Mucosa of descending colon (tissue), 3 donors: ENCODE measurements around the gene RBMY1D. TPM values are rescaled to one million over a fixed set of nuclear protein-coding genes. Genes with fewer than 3 reads are reported as not detected.
"Not testable (repeated sequence)": the region's sequence is repeated elsewhere in the genome, so short reads cannot be mapped to it uniquely, and the experiment has no call there.

Experiments used
- ATAC-seq: fragments of 200-7000 bp; cut with Tn5 transposase; one replicate; pipeline ENCODE4 v1.9.1; 2020; ENCODE audit warnings: mild to moderate bottlenecking, moderate library complexity
- DNase-seq, 3 donors: peaks; one replicate each; pipeline ENCODE4 v3.0.0-alpha.2; 2020
- H3K36me3 ChIP-seq: fragments of 200-600 bp; one replicate; pipeline ENCODE4 v1.8.0; 2021; ENCODE audit warnings: low read depth, mild to moderate bottlenecking
- H3K4me1 ChIP-seq: fragments of 200-600 bp; one replicate; pipeline ENCODE4 v1.8.0; 2021; ENCODE audit warnings: low read depth, mild to moderate bottlenecking
- H3K4me3 ChIP-seq: fragments of 200-600 bp; one replicate; pipeline ENCODE4 v1.8.0; 2021; ENCODE audit warnings: mild to moderate bottlenecking
- H3K9me3 ChIP-seq: fragments of 200-600 bp; one replicate; pipeline ENCODE4 v1.8.0; 2021; ENCODE audit warnings: mild to moderate bottlenecking
- intact Hi-C, 2 donors: fragments of 100-400 bp; cut with DNase I in 1 of 2; cut with micrococcal nuclease in 1 of 2; formaldehyde crosslinking; loops; one replicate each; pipeline versions ENCODE4 v1.11.0 to v1.11.1; 2022; cut with DNase I, micrococcal nuclease
- long read RNA-seq, 2 donors: library from polyadenylated mRNA; unstranded; transcript quantifications; one replicate each; pipeline ENCODE4 v2.0.0, GENCODE V29; 2019 to 2021
- total RNA-seq, 3 donors: library from RNA; stranded (reverse); fragmentation: NEBNext Ultra II Directional in 2 of 3; extraction: Animal tissue kit (Norgen Biotek cat#: 25700) in 2 of 3; gene quantifications; one replicate each; pipeline versions ENCODE4 v1.2.1 to v1.2.4, GENCODE V29; 2021 to 2023
- TF ChIP-seq, protein P1 (sequence below): fragments of 200-600 bp; IDR thresholded peaks from one replicate; pipeline ENCODE4 v1.8.0; 2022; ENCODE audit warnings: antibody characterized with exemption, mild to moderate bottlenecking
- donor health status: DM: no; HTN: no; CAD: no; lungs with moderate emphysema.
- donor health status: DM: no; HTN: no; CAD: no.
- donor health status: DM: no; HTN: yes; CAD: no.

Gene RBMY1D
- total RNA-seq: not detected
- long read RNA-seq, donor 1: 0 reads
- long read RNA-seq, donor 2: 0 reads

DNA sequence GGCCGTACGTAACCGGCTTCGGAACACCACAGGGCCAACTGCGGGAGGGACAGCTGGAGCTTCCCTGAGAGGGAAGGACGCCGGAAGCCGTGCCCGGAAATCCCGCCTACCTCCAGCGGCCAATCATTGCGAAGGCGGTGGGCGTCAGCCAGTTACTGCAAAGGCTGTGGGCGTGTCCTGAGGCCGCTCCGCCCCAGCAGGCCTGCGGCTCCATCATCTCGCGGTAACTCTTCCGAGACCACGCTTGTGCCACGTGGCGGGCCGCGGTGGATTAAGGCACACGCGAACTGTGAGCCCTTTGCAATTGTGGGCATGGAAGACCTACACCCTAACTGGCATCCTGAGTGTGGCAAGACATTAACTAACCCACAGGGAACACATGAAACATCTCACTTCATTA is at the start of gene RBMY1D:
RBMY1D (minus strand) TSS at position 101 of the 400 bp plus-strand sequence. CDS start 2,013 bp downstream, outside the sequence.
- H3K9me3 ChIP-seq, H3K4me1 ChIP-seq, DNase-seq, H3K36me3 ChIP-seq, H3K4me3 ChIP-seq, intact Hi-C loops, ATAC-seq: not testable (repeated sequence)

DNA sequence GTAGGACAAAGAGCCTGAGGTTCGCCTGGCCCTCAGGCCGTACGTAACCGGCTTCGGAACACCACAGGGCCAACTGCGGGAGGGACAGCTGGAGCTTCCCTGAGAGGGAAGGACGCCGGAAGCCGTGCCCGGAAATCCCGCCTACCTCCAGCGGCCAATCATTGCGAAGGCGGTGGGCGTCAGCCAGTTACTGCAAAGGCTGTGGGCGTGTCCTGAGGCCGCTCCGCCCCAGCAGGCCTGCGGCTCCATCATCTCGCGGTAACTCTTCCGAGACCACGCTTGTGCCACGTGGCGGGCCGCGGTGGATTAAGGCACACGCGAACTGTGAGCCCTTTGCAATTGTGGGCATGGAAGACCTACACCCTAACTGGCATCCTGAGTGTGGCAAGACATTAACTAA is 23.6 kb upstream of the RBMY1D start, which contains the start of gene RBMY1E:
RBMY1E (minus strand) TSS at position 101 of the 400 bp plus-strand sequence. CDS start 1,978 bp downstream, outside the sequence.
- H3K4me1 ChIP-seq, H3K36me3 ChIP-seq, ATAC-seq, DNase-seq, intact Hi-C loops, H3K9me3 ChIP-seq, H3K4me3 ChIP-seq: not testable (repeated sequence)

DNA sequence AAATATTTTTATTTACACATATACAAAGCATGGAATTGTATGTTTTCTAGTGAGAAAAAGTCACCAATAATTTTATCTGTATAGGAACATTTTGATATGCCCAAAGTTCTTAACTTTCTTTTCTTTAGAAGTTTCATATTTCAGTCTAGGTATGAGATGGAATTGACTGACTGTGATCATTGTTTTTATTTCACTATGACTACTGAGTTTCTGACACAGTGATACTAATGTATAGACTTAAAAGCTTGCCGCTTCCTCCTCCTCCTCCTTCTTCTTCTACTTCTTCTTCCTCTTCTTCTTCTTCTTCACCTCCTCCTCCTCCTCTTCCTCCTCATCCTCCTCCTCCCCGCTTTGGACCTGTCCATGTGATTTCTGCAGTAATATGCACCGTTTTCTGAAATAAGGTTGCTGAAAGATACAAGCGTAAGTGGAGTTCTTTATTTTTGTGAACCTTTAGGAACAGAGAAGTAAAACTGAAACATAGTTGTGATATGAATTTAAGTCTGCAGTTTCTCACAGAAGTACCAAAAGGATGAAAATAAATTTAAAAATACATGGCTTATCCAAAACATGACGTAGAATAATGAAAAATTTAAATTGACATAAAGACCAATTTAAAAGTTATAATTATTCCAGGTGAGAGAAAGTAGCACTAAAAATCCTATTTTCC is 24.8 kb downstream of the RBMY1D start:
- not testable (repeated sequence) for H3K4me3 ChIP-seq

DNA sequence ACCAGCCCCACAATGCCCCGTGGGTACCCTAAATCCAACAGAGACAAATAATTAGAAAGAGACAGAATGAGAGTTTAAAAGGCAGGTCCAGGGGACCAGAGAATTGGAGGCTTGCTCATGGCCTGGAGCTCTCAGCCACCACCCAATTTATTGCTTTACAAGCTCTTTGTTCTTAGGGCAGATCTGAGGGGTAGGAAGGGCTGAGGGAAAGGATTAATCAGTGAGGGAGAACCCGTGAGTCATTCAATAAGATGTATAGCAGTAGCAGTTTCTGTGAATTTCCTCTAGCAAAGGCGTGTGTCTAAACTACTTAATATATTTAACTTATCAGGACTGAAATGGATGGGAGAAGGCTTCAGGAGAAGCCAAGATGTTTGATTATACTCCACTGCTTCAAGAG is 48.8 kb downstream of the RBMY1D start:
- no peak for ATAC-seq
- intact Hi-C loops: no loop called here
- DNase-seq: no peak
- H3K4me3 ChIP-seq: no peak overlapping the region
- TF ChIP-seq, protein P1, sequence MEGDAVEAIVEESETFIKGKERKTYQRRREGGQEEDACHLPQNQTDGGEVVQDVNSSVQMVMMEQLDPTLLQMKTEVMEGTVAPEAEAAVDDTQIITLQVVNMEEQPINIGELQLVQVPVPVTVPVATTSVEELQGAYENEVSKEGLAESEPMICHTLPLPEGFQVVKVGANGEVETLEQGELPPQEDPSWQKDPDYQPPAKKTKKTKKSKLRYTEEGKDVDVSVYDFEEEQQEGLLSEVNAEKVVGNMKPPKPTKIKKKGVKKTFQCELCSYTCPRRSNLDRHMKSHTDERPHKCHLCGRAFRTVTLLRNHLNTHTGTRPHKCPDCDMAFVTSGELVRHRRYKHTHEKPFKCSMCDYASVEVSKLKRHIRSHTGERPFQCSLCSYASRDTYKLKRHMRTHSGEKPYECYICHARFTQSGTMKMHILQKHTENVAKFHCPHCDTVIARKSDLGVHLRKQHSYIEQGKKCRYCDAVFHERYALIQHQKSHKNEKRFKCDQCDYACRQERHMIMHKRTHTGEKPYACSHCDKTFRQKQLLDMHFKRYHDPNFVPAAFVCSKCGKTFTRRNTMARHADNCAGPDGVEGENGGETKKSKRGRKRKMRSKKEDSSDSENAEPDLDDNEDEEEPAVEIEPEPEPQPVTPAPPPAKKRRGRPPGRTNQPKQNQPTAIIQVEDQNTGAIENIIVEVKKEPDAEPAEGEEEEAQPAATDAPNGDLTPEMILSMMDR: no peak
- no peaks in the 10 kb centered on the region for H3K4me1 ChIP-seq
- no peaks in the 10 kb centered on the region for H3K36me3 ChIP-seq
- no peaks in the 10 kb centered on the region for H3K9me3 ChIP-seq

More for the DNA sequence above, 24.8 kb downstream of the RBMY1D start:
- H3K36me3 ChIP-seq, ATAC-seq, H3K9me3 ChIP-seq, H3K4me1 ChIP-seq, DNase-seq, intact Hi-C loops: not testable (repeated sequence)

DNA sequence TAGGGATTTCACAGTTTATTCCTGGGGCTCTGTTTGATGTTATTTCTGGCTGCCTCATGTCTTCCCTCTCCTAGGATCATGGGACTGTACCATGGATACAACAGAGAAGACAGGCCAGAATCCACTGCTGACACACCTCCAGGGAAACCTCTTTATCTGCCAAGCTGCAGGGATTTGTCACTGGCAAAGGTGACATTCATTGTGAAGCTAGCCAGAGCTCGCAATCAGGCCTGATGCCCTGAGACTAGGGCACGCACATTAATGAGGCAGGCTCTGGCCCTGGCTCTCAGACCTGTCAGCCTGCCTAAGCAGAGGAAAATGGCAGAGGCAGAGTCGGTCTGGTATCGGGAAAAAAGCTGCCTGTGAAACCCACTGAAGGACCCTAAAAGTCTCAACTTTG is 52.2 kb downstream of the RBMY1D start:
- intact Hi-C loops: no loop called here
- DNase-seq (no peak), ATAC-seq (no peak)
- H3K4me1 ChIP-seq: no peaks in the 10 kb centered on the region
- no peak overlapping the region for H3K4me3 ChIP-seq
- TF ChIP-seq, protein P1: no peak
- no peaks in the 10 kb centered on the region for H3K9me3 ChIP-seq
- H3K36me3 ChIP-seq: no peaks in the 10 kb centered on the region

DNA sequence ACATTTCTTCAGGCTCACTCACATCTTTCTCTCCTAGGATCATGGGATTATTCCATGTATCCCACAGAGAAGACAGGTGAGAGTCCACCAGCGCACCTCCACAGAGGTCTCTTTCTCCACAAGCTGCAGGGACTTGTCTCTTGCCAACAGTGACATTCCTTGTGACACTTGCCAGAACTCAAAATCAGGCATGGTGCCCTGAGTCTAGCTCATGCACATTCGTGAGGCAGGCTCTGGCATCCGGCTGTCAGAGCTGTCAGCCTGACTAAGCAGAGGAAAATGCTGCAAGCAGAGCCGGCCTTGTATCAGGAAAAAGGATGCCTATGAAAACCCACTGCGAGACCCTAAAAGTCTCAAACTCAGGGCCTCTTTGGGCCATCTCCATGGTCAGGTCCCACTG is 54.8 kb downstream of the RBMY1D start:
- Histone ChIP-seq H3K4me1 (no peaks in the 10 kb centered on the region), H3K4me3 (no peak overlapping the region), H3K36me3 (no peaks in the 10 kb centered on the region), H3K9me3 (no peaks in the 10 kb centered on the region)
- ATAC-seq (no peak), DNase-seq (no peak)
- intact Hi-C loops: no loop called here
- TF ChIP-seq, protein P1: no peak

DNA sequence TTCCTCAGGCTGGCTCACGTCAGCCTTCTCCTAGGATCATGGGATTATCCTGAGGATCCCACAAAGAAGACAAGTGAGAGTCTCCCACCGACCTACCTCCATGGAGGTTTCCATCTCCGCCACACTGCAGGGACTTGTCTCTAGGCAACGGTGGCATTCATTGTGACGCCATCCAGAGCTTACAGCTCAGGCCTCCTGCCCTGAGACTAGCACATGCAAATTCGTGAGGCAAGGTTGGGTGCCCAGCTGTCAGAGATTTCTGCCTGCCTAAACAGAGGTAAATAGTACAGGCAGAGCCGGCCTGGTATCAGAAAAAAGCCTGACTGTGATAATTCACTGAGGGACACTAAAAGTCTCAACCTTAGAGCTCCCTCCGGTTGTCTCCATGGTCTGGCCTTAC is 58.0 kb downstream of the RBMY1D start:
- no peaks in the 10 kb centered on the region for H3K36me3 ChIP-seq
- ATAC-seq: no peak
- TF ChIP-seq, protein P1: no peak

More for the DNA sequence above, 58.0 kb downstream of the RBMY1D start:
- H3K4me1 ChIP-seq: no peaks in the 10 kb centered on the region
- no peak overlapping the region for H3K4me3 ChIP-seq
- no peak for DNase-seq
- no peaks in the 10 kb centered on the region for H3K9me3 ChIP-seq
- intact Hi-C loops: no loop called here
